ENCODE results near the gene LIMS2. TPM values are rescaled to one million over a fixed set of nuclear protein-coding genes. Genes with fewer than 3 reads are reported as not detected.

LIMS2 gene
- total RNA-seq, 1 donor from 2014 or later: 8.2 TPM

GRCh38 chr2:127649100-127649611 lies 26.2 kb downstream of the LIMS2 start:
- Mint-ChIP-seq H3K4me3 (ENCODE audit: low read depth) (no peak overlapping the region), H3K9me3 (no peaks in the 10 kb centered on the region), H3K27ac (no peak overlapping the region), H3K4me1 (ENCODE audit: low read depth) (peaks cover 6% of the 10 kb centered on the region), H3K27me3 (ENCODE audit: low read depth) (no peaks in the 10 kb centered on the region), H3K36me3 (ENCODE audit: low read depth) (no peaks in the 10 kb centered on the region)
- intact Hi-C loops (cut with micrococcal nuclease): loop anchor here (1.0 to 5.0 kb wide), 3 partner anchors 58 to 452 kb away; partner anchors contain the start of gene IWS1
- no peak for DNase-seq (ENCODE audit: low spot score)

GRCh38 chr2:127648321-127648720 lies 27.0 kb downstream of the LIMS2 start:
- no peak for DNase-seq (ENCODE audit: low spot score)
- intact Hi-C loops (cut with micrococcal nuclease): loop anchor here (5.0 kb wide), 2 partner anchors 121 to 451 kb away; partner anchors contain the start of gene IWS1
- no peaks in the 10 kb centered on the region for H3K9me3 Mint-ChIP-seq
- no peaks in the 10 kb centered on the region for H3K27me3 Mint-ChIP-seq (ENCODE audit: low read depth)
- H3K4me3 Mint-ChIP-seq (ENCODE audit: low read depth): no peak overlapping the region
- peaks cover 6% of the 10 kb centered on the region for H3K4me1 Mint-ChIP-seq (ENCODE audit: low read depth)
- no peak overlapping the region for H3K27ac Mint-ChIP-seq
- no peaks in the 10 kb centered on the region for H3K36me3 Mint-ChIP-seq (ENCODE audit: low read depth)

GRCh38 chr2:127647242-127648190 lies 27.8 kb downstream of the LIMS2 start:
- intact Hi-C loops (cut with micrococcal nuclease): loop anchor here (5.0 kb wide), 2 partner anchors 120 to 450 kb away; partner anchors contain the start of gene IWS1
- no peak for DNase-seq (ENCODE audit: low spot score)
- Mint-ChIP-seq H3K4me3 (ENCODE audit: low read depth) (no peak overlapping the region), H3K27me3 (ENCODE audit: low read depth) (no peaks in the 10 kb centered on the region), H3K9me3 (no peaks in the 10 kb centered on the region), H3K27ac (no peak overlapping the region), H3K4me1 (ENCODE audit: low read depth) (peaks cover 6% of the 10 kb centered on the region), H3K36me3 (ENCODE audit: low read depth) (no peaks in the 10 kb centered on the region)

- no peak overlapping the region for H3K27ac Mint-ChIP-seq
- intact Hi-C loops (cut with micrococcal nuclease): loop anchor here (5.0 kb wide), 2 partner anchors 119 to 449 kb away; partner anchors contain the start of gene IWS1
- H3K27me3 Mint-ChIP-seq (ENCODE audit: low read depth): no peaks in the 10 kb centered on the region
- no peaks in the 10 kb centered on the region for H3K9me3 Mint-ChIP-seq
- no peak overlapping the region for H3K4me3 Mint-ChIP-seq (ENCODE audit: low read depth)
- DNase-seq (ENCODE audit: low spot score): no peak
- no peaks in the 10 kb centered on the region for H3K36me3 Mint-ChIP-seq (ENCODE audit: low read depth)
- H3K4me1 Mint-ChIP-seq (ENCODE audit: low read depth): peaks cover 6% of the 10 kb centered on the region
Observed at GRCh38 chr2:127646487-127647241, 28.7 kb downstream of the LIMS2 start.

- Mint-ChIP-seq H3K27ac (no peak within 1 kb of the TSS), H3K27me3 (ENCODE audit: low read depth) (no peaks in the 10 kb centered on the region), H3K9me3 (no peaks in the 10 kb centered on the region), H3K4me3 (ENCODE audit: low read depth) (no peak within 1 kb of the TSS), H3K36me3 (ENCODE audit: low read depth) (no peaks in the 10 kb centered on the region), H3K4me1 (ENCODE audit: low read depth) (peaks cover 9% of the 10 kb centered on the region)
- DNase-seq (ENCODE audit: low spot score): no peak
- intact Hi-C loops (cut with micrococcal nuclease): loop anchor here (5.0 kb wide), 2 partner anchors 118 to 448 kb away; partner anchors contain the start of gene IWS1
Observed at GRCh38 chr2:127645395-127646291, 29.7 kb downstream of the LIMS2 start, which contains the start of gene GPR17. TSS of gene GPR17 (plus strand) at chr2:127646153. CDS start at chr2:127650736, 4,583 bp downstream.

- no peak overlapping the region for H3K27ac Mint-ChIP-seq
Observed at GRCh38 chr2:127645026-127645394, 30.3 kb downstream of the LIMS2 start.

GRCh38 chr2:127644066-127645025 lies 31.0 kb downstream of the LIMS2 start:
- H3K27ac Mint-ChIP-seq: peak overlapping the region; percentile 33
- no peaks in the 10 kb centered on the region for H3K27me3 Mint-ChIP-seq (ENCODE audit: low read depth)
- no peaks in the 10 kb centered on the region for H3K9me3 Mint-ChIP-seq
- no peak for DNase-seq (ENCODE audit: low spot score)
- no peak overlapping the region for H3K4me3 Mint-ChIP-seq (ENCODE audit: low read depth)
- no peaks in the 10 kb centered on the region for H3K36me3 Mint-ChIP-seq (ENCODE audit: low read depth)
- peaks cover 7% of the 10 kb centered on the region for H3K4me1 Mint-ChIP-seq (ENCODE audit: low read depth)
- intact Hi-C loops (cut with micrococcal nuclease): loop anchor here (5.0 kb wide), 3 partner anchors 117 to 828 kb away; partner anchors contain the start of gene IWS1

More at GRCh38 chr2:127645026-127645394, 30.3 kb downstream of the LIMS2 start:
- no peak for DNase-seq (ENCODE audit: low spot score)
- intact Hi-C loops (cut with micrococcal nuclease): loop anchor here (5.0 kb wide), 2 partner anchors 118 to 448 kb away; partner anchors contain the start of gene IWS1
- Mint-ChIP-seq H3K9me3 (no peaks in the 10 kb centered on the region), H3K4me3 (ENCODE audit: low read depth) (no peak overlapping the region), H3K36me3 (ENCODE audit: low read depth) (no peaks in the 10 kb centered on the region), H3K4me1 (ENCODE audit: low read depth) (peaks cover 9% of the 10 kb centered on the region), H3K27me3 (ENCODE audit: low read depth) (no peaks in the 10 kb centered on the region)

- Mint-ChIP-seq H3K4me3 (ENCODE audit: low read depth) (no peak overlapping the region), H3K9me3 (no peaks in the 10 kb centered on the region), H3K4me1 (ENCODE audit: low read depth) (peaks cover 7% of the 10 kb centered on the region), H3K36me3 (ENCODE audit: low read depth) (no peaks in the 10 kb centered on the region), H3K27me3 (ENCODE audit: low read depth) (no peaks in the 10 kb centered on the region), H3K27ac (no peak overlapping the region)
- intact Hi-C loops (cut with micrococcal nuclease): loop anchor here (5.0 kb wide), 1 partner anchor 829 kb away; no protein-coding TSS in a partner anchor
- DNase-seq (ENCODE audit: low spot score): no peak
Observed at GRCh38 chr2:127643439-127644065, 31.8 kb downstream of the LIMS2 start.

- H3K36me3 Mint-ChIP-seq (ENCODE audit: low read depth): no peaks in the 10 kb centered on the region
- peaks cover 12% of the 10 kb centered on the region for H3K4me1 Mint-ChIP-seq (ENCODE audit: low read depth)
- H3K27ac Mint-ChIP-seq: no peak overlapping the region
- intact Hi-C loops (cut with micrococcal nuclease): loop anchor here (5.0 kb wide), 1 partner anchor 829 kb away; no protein-coding TSS in a partner anchor
- H3K9me3 Mint-ChIP-seq: no peaks in the 10 kb centered on the region
- no peak for DNase-seq (ENCODE audit: low spot score)
- no peaks in the 10 kb centered on the region for H3K27me3 Mint-ChIP-seq (ENCODE audit: low read depth)
- H3K4me3 Mint-ChIP-seq (ENCODE audit: low read depth): no peak overlapping the region
Observed at GRCh38 chr2:127642706-127643438, 32.5 kb downstream of the LIMS2 start.

- H3K4me3 Mint-ChIP-seq (ENCODE audit: low read depth): peak overlapping the region; percentile 55
- H3K4me1 Mint-ChIP-seq (ENCODE audit: low read depth): peaks cover 14% of the 10 kb centered on the region
- H3K27ac Mint-ChIP-seq: peak overlapping the region; percentile 28
- no peaks in the 10 kb centered on the region for H3K9me3 Mint-ChIP-seq
- H3K36me3 Mint-ChIP-seq (ENCODE audit: low read depth): no peaks in the 10 kb centered on the region
- no peaks in the 10 kb centered on the region for H3K27me3 Mint-ChIP-seq (ENCODE audit: low read depth)
- DNase-seq (ENCODE audit: low spot score): peak; percentile 17
- intact Hi-C loops (cut with micrococcal nuclease): loop anchor here (5.0 kb wide), 1 partner anchor 830 kb away; no protein-coding TSS in a partner anchor
Observed at GRCh38 chr2:127641846-127642507, 33.4 kb downstream of the LIMS2 start.
